NCI-H748 (cell line): ENCODE results near the gene RPS21.
A peak's percentile ranks its signal among the peaks of the same experiment; 100 is the strongest.

Source experiments
- DNase-seq: peaks from one replicate; lab custom pipeline; 2025; ENCODE audit not compliant: unreplicated experiment; lab: John Stamatoyannopoulos, UW

RPS21 gene

DNA sequence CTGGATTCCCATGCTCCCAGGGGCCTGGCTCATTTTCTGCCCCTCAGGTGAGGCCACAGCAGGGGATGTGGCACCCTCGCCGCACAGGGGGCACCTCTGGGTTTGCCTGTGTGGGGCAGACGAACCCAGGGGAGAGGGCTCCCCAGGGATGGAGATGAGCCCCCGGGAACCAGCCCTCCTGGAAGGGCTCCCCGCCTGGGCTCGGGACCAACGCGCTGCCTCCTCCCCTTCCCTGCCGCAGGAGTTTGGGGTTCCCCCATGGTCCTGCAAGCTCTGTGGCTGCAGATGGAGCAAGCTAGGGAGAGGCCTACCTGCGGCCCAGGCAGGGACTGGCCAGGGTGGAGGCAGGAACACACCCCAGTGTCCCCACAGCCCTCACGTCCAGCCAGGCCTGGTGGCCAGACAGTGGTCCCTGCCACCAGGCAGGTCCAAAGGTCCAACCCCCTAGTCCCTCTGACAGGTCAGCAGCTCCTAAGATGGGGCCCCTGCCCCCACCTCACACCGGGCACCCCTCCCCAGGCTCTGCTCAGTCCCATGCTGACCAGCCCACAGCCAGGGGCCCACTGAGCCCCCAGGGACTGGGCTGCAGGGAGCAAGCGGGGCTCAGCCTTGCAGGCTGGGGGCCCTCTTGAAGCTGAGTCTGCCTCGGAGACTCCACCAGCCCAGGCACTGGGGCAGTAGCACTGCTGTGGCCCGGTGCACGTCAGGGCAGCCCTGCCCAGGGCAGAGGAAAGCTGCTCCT, 33.4 kb upstream of the RPS21 start:
- DNase-seq: no peak

DNA sequence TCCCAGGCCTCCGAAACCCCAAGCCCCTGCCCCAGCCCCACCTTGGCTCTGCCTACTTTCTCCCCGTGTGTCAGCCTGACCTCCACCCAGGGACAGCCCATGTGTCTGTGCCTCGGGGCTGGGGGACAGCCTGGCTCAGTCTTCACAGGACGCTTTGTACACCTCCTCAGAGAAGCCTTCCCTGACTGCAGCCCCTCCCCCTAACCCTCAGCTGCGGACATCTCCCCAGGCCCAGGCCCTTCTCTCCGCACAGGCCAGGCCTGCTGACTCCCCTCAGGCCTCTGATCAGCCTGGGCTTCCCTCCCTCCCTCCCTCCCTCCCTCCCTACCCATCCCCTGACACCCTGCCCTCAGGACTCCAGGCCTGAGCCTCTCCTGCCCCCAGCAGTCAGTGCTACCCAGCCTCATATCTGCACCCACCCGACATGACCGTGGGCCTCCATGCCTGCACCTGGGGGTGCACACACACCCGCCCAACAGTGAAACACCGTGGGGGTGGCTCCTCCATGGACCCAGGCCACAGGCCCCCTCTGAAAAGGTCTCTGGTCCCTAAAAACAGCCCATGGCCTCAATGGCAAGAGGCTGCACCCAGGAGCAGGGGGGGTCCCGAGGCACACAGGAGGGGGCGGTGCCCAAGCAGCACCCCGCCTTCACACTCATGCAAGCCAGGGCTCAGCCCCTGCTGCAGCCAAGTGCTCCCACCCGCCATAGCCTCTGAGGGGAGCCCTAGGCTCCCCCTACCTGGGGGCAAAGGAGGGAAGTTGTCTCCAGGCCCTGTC, 32.7 kb upstream of the RPS21 start:
- DNase-seq: no peak

DNA sequence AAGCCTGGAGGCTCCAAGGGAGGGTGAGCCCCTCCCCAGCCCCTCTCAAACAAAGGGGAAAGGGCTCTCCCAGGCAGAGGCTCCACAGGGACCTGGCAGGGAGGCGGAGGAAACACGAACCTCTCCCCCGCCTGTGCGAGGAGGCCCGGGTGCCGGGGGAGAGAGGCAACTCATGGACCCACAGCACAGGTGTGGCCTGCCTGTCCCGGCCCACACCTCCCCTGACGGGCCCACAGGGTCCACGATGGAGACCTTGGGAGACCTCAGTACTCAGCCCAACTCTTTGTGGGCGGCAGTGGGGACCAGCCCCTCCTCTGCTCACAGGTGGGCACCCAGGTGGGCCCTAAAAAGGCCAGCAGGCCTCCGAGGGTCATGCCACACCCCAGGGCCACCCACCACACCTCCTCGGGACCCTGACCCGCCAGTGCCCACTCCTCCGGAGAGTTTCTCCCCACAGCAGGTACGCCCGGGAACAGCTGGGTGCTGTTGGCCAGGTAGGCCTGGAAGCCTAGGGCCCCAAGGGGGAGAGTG, 32.0 kb upstream of the RPS21 start:
- no peak for DNase-seq

DNA sequence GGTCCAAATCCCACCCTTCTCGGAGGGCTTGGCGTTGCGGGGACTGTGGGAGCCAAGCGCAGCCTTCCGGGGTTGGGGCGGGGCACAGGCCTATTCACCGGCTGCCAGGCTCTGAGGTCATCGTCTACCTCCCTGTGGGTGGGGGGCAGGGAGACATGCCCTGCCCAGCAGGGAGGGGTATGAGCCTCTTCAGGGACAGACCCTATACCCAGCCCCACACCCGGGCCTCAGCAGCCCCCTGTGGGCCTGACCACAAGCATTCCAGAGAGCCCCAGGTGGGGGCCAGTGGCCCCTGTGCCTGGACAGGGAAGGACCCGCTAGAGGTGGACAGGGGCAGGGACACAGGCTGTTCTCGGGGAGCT, 31.4 kb upstream of the RPS21 start:
- no peak for DNase-seq

DNA sequence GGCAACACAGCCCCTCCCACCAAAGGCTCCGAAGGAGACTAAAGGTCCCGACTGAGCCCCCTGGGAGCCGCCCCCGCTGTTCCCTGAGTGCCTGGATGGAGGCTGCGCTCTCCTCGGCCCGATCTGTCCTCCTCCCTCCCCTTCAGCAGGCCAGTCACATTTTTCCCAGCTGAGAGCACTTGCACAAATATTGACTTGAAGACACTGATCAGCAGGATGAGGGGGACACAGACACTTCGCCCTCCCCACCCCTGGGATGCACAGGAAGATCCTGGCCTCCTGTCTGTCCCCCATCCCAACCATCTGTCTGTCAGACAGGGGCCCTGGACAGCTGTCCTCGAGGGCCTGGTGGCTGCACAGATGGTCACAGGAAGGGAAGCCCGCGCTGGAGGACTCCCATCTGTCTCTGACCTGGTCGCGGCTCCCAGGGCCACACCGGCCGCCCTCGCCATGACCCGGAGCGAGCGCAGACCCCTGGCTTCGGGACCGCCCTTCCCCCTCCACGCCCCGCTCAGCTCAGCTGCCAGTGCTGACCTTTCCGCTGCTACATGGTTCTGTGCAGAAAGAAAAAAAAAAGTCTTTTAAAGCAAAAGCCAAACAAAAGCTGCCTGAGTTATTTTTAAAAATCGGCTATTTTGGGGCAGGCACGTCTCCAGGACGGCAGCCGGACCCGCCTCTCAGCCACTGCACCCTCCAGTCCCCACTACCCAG, 30.9 kb upstream of the RPS21 start:
- DNase-seq: no peak

DNA sequence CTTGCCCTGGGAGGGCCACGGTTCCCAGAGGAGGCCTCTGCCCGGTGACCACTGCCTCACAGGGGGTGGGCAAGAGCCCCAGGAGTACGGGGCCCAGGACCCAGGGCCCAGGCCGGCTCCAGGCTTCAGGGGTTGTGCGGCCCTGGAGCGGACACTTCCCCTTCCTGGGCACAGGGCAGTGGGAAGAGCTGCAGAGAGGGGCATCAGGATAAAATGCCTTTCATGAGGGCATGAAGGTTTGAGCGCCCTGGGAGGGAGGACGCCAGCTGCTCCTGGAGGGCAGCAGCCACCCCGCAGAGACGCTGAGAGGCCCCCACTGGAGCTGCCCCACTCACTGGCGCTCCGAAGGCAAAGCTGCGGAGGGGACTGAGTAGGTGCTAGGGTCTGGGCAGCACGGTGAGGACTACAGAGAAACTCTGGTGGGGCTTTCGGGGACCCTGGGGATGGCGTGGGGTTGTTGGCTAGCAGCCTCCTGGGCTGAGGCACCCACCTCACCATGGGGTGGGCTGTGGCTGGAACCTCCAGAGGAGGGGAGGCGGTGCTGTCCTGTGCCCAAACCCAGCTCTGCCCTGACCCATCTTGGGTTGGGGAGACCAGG, 30.2 kb upstream of the RPS21 start:
- DNase-seq: no peak

DNA sequence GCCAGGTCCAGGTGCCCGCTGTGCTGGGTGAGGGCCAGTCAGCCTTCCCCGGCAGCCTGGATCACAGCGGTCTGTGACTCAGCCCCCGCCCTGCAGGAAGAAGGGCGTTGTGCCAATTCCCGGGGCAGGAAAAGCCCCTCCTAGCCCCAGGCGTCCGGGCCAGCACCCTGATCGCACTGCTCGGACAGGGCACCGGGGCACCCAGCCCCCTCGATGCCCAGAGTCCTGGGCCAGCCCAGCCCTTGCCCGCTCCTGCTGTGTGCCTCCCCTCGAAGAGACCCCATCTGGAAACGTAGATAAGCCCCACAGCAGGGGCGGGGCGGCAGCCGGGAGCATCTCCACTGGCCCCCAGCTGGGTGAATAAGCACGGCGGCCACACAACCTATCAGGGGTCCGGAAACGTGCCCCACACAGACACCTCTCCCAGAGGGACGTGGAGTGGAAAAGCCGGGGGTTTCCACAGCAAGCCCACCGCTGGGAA, 29.7 kb upstream of the RPS21 start:
- DNase-seq: no peak

DNA sequence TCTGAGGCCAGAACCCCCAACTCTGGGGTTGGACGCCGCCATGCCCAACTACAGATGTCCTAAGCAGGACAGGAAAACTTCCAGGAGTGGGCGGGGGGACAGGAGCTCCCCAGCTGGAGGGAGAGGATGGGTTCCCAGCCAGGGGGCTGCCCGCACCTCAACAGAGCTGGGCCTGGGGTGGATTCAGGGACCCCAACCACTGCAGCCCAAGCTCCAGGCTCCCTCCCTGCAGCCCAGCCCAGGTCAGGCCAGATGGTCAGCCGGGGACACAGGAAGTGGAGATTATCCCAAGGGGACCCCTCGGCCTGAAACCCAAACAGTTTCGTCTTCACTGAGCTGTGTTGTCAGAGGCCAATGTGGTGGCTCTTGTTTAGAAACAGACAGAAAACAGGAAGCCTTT, 29.2 kb upstream of the RPS21 start:
- no peak for DNase-seq

DNA sequence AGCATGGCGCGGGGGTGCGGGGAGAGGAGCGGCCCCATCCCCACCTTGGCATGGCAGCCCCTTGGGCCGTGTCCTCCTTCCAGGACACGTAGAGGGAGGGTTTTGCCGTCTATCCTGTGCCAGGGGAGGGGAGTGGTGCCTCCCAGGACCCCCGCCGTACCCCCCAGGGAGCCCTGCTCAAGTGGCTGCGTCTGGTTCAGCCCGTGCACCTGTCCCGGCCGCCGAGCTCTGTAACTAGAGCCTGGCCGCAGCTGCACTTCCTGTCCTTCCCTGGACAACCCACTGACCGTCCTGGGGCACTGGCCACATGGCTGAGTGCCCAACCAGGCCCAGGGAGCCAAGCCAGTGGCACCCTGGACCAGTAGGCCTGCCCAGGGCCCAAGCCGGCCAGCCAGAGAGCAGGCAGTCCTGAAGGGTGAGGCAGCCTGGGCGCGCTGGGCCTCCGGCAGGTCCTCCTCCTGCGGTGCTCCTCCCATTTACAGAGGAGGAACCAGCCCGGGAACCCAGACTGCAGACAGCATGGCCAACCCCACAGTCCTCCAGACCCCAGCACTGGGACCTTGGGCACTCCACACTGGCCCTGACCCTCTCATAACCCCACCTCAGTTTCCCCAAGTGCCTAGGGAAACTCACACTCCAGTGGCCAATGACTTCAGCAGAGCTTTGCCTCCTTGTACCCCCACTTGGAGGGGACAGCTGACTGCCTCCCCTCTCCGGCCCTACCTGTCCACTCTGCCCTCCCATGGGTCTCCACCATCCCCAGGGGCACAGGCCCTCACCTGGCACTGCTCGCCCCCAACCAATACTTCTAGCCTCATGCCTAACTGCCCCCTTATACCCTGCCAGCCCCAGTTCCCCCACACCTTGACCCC, 28.5 kb upstream of the RPS21 start:
- DNase-seq: no peak

DNA sequence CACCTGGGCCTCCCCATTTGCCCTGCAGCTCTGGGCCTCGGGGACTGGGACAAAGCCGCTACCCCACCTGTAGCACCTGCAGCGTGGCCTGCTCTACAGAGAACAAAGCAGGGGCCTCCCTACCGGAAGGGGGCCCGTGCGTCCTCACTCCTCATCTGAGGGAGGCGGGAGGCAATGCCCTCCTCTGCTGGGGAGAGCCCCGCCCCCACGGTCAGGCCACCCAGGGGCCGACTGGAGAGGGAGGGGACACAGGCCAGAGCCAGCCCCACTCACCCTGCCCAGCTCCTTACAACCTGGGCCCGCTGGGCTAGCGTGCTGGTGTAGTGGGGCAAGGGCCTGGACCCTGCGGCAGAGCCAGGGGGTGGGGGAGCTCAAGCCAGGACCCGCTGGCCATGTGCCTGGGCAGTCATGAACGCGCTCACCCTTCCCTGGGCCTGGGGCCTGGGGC, 27.8 kb upstream of the RPS21 start:
- DNase-seq: no peak

DNA sequence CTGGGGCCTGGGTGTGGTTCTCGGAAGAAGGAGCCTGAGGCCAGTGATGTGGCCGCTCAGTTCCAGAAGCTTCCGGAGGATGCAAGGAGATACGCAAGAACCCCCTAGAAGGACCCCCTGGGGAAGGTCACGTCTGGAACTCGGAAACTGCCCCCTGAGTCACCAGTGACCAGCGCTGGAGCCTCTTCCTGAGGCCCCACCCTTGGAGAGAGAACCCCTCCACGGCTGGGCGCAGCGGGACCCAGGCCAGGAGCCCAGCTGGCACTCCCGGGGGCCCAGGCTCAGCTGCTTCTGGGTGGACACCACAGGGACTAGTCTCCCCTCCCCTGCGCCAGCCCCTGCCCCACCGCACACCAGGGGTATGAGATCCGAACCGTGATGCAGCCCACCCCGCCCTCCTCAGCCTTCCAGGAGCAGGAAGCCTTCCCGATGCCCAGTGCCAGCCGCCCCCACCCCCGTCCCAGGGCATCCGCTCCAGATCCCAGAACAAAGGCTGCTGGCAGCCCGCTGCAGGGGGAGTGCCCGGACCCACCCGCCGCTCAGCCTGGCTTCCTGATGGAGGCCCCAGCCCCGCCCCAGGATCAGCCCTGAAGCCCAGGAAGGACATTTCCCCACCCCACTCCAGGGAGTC, 27.3 kb upstream of the RPS21 start:
- no peak for DNase-seq

DNA sequence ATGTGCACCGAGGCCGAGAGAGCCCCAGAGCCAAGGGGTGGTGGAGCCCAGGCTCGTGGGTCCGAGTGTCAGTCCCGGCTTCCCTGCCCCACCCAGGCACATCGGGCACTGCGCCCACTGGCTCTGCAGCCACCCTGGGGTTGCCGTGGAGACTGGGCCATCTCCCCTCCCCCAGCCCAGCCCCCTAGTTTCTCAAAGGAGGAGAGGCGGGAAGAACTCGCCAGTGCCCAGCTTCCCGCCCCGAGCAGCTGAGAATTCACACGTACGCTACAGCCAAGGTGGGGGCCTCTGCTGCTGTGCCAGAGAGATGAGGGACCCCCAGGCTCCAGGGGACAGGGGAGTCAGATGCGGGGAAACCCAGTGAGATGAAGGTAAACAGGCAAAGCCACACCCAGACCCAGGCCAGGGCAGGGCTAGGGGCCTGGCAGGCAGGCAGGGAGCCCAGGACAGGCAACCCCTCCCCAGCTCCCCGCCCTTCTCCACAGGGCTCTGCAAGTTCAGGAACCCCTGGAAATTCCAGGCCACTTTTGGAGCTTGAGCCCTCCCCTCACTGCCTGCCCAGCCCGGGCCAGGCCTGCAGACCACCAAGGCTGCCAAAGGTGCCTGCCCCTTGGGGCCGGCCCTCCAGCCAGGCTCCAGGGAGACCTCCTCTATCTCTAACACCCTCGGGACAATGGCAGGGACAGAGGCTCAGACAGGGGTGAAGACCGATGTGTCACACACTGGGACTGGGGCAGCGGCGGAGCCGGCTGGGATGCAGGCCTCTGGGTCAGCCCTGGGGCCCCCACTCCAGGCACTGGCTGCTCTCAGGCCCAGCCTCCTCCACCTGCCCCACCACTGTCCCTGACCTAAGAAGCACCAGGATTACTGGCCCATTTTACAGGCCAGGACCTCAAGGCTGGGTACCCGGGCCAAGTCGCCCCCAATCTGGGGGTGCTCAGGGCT, 25.8 kb upstream of the RPS21 start:
- DNase-seq: peak; percentile 31

DNA sequence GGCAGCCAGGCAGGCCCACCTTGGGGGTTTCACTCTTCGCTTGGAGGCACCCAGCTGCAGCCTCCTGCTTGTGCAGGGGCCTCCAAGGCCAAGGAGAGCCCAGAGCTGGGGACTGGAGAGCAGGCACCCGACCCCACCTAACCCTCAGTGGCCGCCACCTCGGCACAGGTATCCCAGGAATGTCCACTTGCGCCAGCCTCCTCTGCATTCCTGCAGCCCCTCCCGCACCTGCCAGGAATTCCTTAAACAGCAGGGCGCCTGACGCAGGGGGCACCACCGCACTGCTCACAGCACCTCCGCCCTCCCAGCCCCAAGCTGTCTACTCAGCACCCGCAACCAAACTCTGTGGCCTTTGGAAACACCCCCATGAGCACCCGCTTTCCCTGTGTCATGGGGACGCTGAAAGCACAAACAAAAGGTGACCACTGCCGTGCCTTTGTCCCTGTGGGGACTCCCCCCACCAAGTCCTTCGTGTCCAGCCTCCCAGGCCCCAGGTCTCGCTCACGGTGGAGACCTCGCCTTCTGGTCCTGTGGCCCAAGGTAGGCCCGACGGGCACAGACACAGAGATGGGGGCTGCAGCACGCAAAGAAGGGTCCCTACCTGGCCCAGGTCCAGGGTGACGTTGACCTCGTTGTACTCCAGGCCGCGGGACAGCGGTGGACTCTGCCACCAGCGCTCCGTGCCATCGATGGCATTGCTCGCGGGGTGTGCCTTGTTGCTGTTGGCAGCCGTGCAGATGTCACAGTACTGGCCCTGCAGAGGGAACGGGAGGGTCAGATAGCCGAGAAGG, 24.9 kb upstream of the RPS21 start:
- DNase-seq: no peak

DNA sequence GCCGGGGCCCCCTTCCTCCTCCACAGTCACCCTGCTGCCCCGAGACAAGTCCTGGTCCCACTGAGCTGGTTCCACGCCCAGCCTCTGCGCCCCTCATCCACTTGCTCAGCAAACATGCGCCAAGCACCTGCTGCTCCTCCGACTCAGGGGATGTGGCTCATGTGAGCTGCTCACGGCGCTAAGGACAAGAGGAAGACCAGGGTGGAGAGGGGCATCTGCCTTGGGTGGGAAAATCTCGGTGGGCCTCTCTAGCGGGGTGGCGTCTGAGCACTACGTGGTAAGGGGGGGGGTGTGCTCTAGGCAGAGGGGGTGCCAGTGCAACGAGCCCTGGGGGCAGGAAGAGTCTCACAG, 24.3 kb upstream of the RPS21 start:
- no peak for DNase-seq

DNA sequence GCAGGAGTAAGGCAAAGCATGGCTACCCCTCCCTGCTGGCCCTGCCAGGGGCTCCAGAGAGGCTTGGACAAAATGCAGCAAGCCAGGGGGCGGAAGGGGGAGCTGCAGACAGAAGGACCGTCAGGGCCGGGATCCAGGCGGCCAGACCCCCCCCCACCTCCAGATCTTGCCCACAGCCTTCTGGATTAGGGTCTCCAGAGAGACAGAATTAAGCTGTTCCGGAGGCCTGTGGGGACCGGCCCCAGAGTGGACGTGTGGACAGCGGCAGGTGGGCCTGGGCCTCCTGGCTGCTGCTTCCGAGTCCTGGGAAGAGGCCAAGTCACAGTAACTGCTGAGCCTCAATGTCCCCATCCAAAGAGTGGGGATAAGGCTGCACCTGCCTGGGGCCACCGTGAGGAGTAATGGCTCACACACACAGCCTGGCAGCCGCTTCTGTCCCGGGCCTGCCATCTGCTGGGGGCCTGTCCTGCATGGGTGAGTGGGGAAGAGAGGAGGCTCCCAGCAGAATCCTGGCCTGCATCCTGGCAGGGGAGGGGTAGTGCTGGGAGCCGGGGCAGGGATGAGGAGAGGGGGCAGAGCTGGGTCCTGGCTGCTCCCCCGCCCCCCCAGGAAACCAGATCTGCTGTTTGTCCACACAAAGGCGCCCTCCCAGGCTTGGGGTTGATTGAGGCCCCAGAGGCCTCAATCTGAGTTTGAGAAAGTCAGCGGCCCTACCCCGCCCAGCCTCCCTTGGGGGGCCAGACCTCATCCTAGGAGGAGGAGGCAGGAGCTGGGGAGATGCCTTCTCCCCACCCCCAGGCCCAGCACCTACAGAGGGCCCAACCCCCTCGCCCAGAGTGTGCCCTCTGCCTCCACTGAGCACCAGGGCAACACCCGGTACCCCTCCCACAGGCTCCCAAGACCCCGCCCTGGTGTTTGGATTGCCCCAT, 23.6 kb upstream of the RPS21 start:
- no peak for DNase-seq

DNA sequence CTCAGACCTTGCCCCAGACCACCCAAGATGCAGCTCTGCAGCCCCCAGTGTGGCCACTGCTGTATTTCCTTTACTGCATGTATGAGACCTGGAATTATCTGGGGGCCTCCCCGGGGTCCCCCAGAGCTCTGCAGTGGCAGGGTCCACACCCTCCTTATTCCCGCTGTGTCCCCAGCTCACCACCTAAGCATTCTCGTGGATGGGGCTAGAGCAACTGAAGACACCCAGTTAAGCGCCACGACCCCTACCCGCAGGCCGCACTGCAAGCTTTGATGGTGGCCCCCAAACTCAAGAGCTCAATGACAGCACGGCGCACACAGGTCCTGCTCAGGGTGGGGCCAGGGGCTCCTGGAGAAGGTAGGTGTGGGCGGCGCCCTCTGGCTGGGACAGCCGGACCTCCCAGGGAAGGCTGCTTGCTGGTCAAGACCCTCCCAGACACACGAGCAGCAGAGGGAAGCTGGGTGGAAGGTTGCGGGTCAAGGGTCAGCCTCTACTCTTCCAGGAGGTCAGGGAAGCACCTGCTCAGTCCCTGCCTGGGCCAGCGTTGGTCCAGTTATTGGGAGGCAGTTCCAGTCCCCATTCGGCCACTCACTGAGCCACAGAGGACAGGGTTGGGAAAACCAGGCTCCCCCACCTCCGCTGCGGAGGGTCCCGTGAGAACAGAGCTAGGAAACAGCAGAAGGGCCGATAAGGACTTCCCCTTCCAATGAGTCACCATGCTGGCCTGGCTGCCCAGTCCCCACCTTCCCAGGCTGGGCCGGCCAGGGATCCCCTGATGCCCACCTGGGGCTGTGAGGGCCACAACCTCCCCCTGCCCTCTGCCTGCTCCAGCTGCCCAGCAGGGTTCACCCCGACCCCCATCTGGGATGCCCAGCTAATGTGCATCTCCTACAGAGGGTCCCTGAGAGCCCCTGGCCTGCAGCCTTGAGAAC, 22.7 kb upstream of the RPS21 start:
- DNase-seq: no peak
